Pons (tissue), 1 donor: ENCODE results near the gene TYW1B.
"Not testable (repeated sequence)": the region's sequence is repeated elsewhere in the genome, so short reads cannot be mapped to it uniquely, and the experiment has no call there.

Experiments used
- DNase-seq: peaks from one replicate; pipeline ENCODE4 v3.0.0-alpha.2; 2016; ENCODE audit warnings: low spot score

Gene TYW1B

GRCh38 chr7:72700548-72700947 lies 127.5 kb downstream of the TYW1B start:
- not testable (repeated sequence) for DNase-seq

GRCh38 chr7:72697066-72697465 lies 130.9 kb downstream of the TYW1B start:
- DNase-seq, result not testable (repeated sequence)

GRCh38 chr7:72696643-72697042 lies 131.4 kb downstream of the TYW1B start:
- DNase-seq, result not testable (repeated sequence)

- DNase-seq, result not testable (repeated sequence)
These were observed 132.5 kb downstream of the TYW1B start for GRCh38 chr7:72695482-72695881.

- not testable (repeated sequence) for DNase-seq
These were observed 136.6 kb downstream of the TYW1B start for GRCh38 chr7:72691442-72691841.

GRCh38 chr7:72690177-72690576 lies 137.8 kb downstream of the TYW1B start:
- not testable (repeated sequence) for DNase-seq

GRCh38 chr7:72689344-72689743 lies 138.7 kb downstream of the TYW1B start:
- not testable (repeated sequence) for DNase-seq

GRCh38 chr7:72681211-72681610 lies 146.8 kb downstream of the TYW1B start:
- DNase-seq, result not testable (repeated sequence)

- DNase-seq, result not testable (repeated sequence)
These were observed 151.1 kb downstream of the TYW1B start for GRCh38 chr7:72676880-72677279.

GRCh38 chr7:72676086-72676690 lies 151.8 kb downstream of the TYW1B start:
- not testable (repeated sequence) for DNase-seq

- DNase-seq, result not testable (repeated sequence)
These were observed 152.3 kb downstream of the TYW1B start for GRCh38 chr7:72675686-72676085.

- DNase-seq, result no peak
These were observed 153.6 kb downstream of the TYW1B start for GRCh38 chr7:72674394-72674793.

GRCh38 chr7:72670850-72671249 lies 157.2 kb downstream of the TYW1B start:
- DNase-seq, result not testable (repeated sequence)

- DNase-seq, result not testable (repeated sequence)
These were observed 159.6 kb downstream of the TYW1B start for GRCh38 chr7:72668435-72668834.

- not testable (repeated sequence) for DNase-seq
These were observed 161.0 kb downstream of the TYW1B start for GRCh38 chr7:72667049-72667448.

- DNase-seq, result not testable (repeated sequence)
These were observed 179.4 kb downstream of the TYW1B start for GRCh38 chr7:72648574-72648973.

- DNase-seq, result not testable (repeated sequence)
These were observed 184.3 kb downstream of the TYW1B start for GRCh38 chr7:72643708-72644107.

GRCh38 chr7:72641485-72642248 lies 186.3 kb downstream of the TYW1B start:
- DNase-seq, result not testable (repeated sequence)

- not testable (repeated sequence) for DNase-seq
These were observed 187.3 kb downstream of the TYW1B start for GRCh38 chr7:72640740-72641139.

GRCh38 chr7:72635273-72635908 lies 192.6 kb downstream of the TYW1B start:
- DNase-seq, result not testable (repeated sequence)

- not testable (repeated sequence) for DNase-seq
These were observed 195.2 kb downstream of the TYW1B start for GRCh38 chr7:72632765-72633292.

- DNase-seq, result not testable (repeated sequence)
These were observed 199.6 kb downstream of the TYW1B start for GRCh38 chr7:72628375-72628774.
